A549 (cell line): ENCODE data around the gene ZFYVE28. TPM values are rescaled to one million over a fixed set of nuclear protein-coding genes. Genes with fewer than 3 reads are reported as not detected.

Experiments used
- ATAC-seq, 2 experiments: fragments of 200-7000 bp in 1 of 2; fragments of >200 bp in 1 of 2; cut with Nextera tagmentation in 1 of 2; cut with Tn5 transposase in 1 of 2; 3 replicates each; pipeline versions ENCODE4 v1.8.0 to v1.9.1; 2018 to 2020; ENCODE audit warnings: mild to moderate bottlenecking in 1 of 2, moderate library complexity in 1 of 2
- CTCF ChIA-PET: fragments of 300-600 bp; sonication (Branson Sonifier 250); formaldehyde crosslinking; extraction: SDS; loops from one replicate; lab custom pipeline; 2021; ENCODE audit warnings: antibody characterized with exemption, inconsistent platforms; lab: Yijun Ruan, JAX
- POLR2A ChIA-PET: fragments of 350-600 bp; formaldehyde crosslinking; extraction: SDS; loops from one replicate; lab custom pipeline; 2021; ENCODE audit warnings: antibody characterized with exemption, inconsistent platforms; lab: Yijun Ruan, JAX
- DNase-seq, 2 experiments: peaks; one replicate each; pipeline versions ENCODE4 v3.0.0 to v3.0.0-alpha.2; 2011 to 2016; ENCODE audit warnings: low read depth in 1 of 2, low spot score in 1 of 2
- FAIRE-seq: peaks from 2 replicates; lab custom pipeline; 2011; peaks lifted over from hg19 to GRCh38; lab: Jason Lieb, UNC
- H3K27ac ChIP-seq, 2 experiments: fragments of >200 bp; sonication (Bioruptor Twin); formaldehyde crosslinking; 3 replicates each; pipeline ENCODE4 v1.5.1; 2016 to 2017
- H3K4me1 ChIP-seq: fragments of >200 bp; sonication (Bioruptor Twin); formaldehyde crosslinking; 3 replicates; pipeline ENCODE4 v1.6.1; 2016
- H3K4me2 ChIP-seq: fragments of >200 bp; sonication (Bioruptor Twin); formaldehyde crosslinking; 3 replicates; pipeline ENCODE4 v1.6.1; 2016
- H3K4me3 ChIP-seq: fragments of >200 bp; sonication (Bioruptor Twin); formaldehyde crosslinking; 3 replicates; pipeline ENCODE4 v1.5.1; 2016
- H3K9me3 ChIP-seq: fragments of >200 bp; sonication (Bioruptor Twin); formaldehyde crosslinking; 3 replicates; pipeline ENCODE4 v1.6.1; 2016
- CEBPB ChIP-seq, 2 experiments: fragments of >200 bp in 1 of 2; sonication (Bioruptor Twin) in 1 of 2; formaldehyde crosslinking in 1 of 2; IDR thresholded peaks; 2 replicates each; pipeline ENCODE4 v1.6.1; 2012 to 2016
- EHF ChIP-seq: fragments of 250-450 bp; sonication (Bioruptor Pico); IDR thresholded peaks from 2 replicates; pipeline ENCODE4 v1.5.0; 2020; ENCODE audit warnings: mild to moderate bottlenecking
- GATA3 ChIP-seq: IDR thresholded peaks from 2 replicates; pipeline ENCODE4 v1.6.1; 2012; ENCODE audit warnings: borderline replicate concordance
- HDAC2 ChIP-seq: fragments of 200-600 bp; sonication (generic); IDR thresholded peaks from 2 replicates; pipeline ENCODE4 v1.6.1; 2016
- KDM1A ChIP-seq: fragments of 200-600 bp; sonication (generic); IDR thresholded peaks from 2 replicates; pipeline ENCODE4 v1.6.1; 2016; ENCODE audit warnings: low read depth, mild to moderate bottlenecking
- KDM5A ChIP-seq: fragments of 200-600 bp; sonication (generic); IDR thresholded peaks from 2 replicates; pipeline ENCODE4 v1.6.1; 2016; ENCODE audit warnings: antibody characterized with exemption, mild to moderate bottlenecking
- MAFK ChIP-seq: fragments of 450-650 bp; IDR thresholded peaks from 2 replicates; pipeline ENCODE4 v1.6.1; 2014; ENCODE audit not compliant: partially characterized antibody
- MAZ ChIP-seq: fragments of 150-350 bp; IDR thresholded peaks from 2 replicates; pipeline ENCODE4 v1.6.1; 2014; ENCODE audit warnings: antibody characterized with exemption, low read depth, low read length, borderline replicate concordance
- NFE2L2 ChIP-seq: fragments of 150-350 bp; conservative IDR thresholded peaks from 2 replicates; pipeline ENCODE4 v1.6.1; 2014; ENCODE audit warnings: low read length
- NR3C1 ChIP-seq: fragments of >200 bp; sonication (Bioruptor Twin); formaldehyde crosslinking; IDR thresholded peaks from 3 replicates; pipeline ENCODE4 v1.6.1; 2017
- PHF8 ChIP-seq: fragments of 200-600 bp; sonication (generic); IDR thresholded peaks from 2 replicates; pipeline ENCODE4 v1.6.1; 2016; ENCODE audit warnings: low read depth, mild to moderate bottlenecking, antibody characterized with exemption, moderate library complexity, borderline replicate concordance
- POLR2AphosphoS2 ChIP-seq: conservative IDR thresholded peaks from 2 replicates; pipeline ENCODE4 v1.6.1; 2012; ENCODE audit warnings: low read length, improper control_type of control experiment, inconsistent platforms
- RARB ChIP-seq: fragments of 250-450 bp; sonication (Bioruptor Pico); IDR thresholded peaks from 2 replicates; pipeline ENCODE4 v1.8.0; 2021; ENCODE audit warnings: mild to moderate bottlenecking, moderate library complexity
- REST ChIP-seq: fragments of 200-600 bp; sonication (generic); IDR thresholded peaks from 2 replicates; pipeline ENCODE4 v1.6.1; 2016; ENCODE audit warnings: antibody characterized with exemption, mild to moderate bottlenecking, moderate library complexity
- RNF2 ChIP-seq: fragments of 200-600 bp; sonication (generic); IDR thresholded peaks from 2 replicates; pipeline ENCODE4 v1.6.1; 2016; ENCODE audit warnings: low read depth, mild to moderate bottlenecking, antibody characterized with exemption, moderate library complexity, borderline replicate concordance
- SMC3 ChIP-seq: fragments of >200 bp; sonication (Bioruptor Twin); formaldehyde crosslinking; IDR thresholded peaks from 3 replicates; pipeline ENCODE4 v1.6.1; 2018; ENCODE audit warnings: inconsistent platforms
- TP53 ChIP-seq: fragments of 250-450 bp; sonication (Bioruptor Pico); IDR thresholded peaks from 2 replicates; pipeline ENCODE4 v1.5.0; 2021; ENCODE audit warnings: mild to moderate bottlenecking, moderate library complexity
- ZC3H11A ChIP-seq: fragments of 450-650 bp; IDR thresholded peaks from 2 replicates; pipeline ENCODE4 v1.6.1; 2014; ENCODE audit warnings: antibody characterized with exemption, mild to moderate bottlenecking
- ZFP36 ChIP-seq: fragments of 450-650 bp; IDR thresholded peaks from 2 replicates; pipeline ENCODE4 v1.6.1; 2014; ENCODE audit warnings: borderline replicate concordance; ENCODE audit not compliant: partially characterized antibody
- ZNF302 ChIP-seq: fragments of 250-450 bp; sonication (Bioruptor Pico); IDR thresholded peaks from 2 replicates; pipeline ENCODE4 v1.9.0; 2021; ENCODE audit warnings: inconsistent platforms, mild to moderate bottlenecking, moderate library complexity
- WGBS: methylation state at CpG from one replicate; pipeline ENCODE4 v1.1.6; 2017; ENCODE audit errors: missing lambda C conversion rate; 5-methylcytosine and 5-hydroxymethylcytosine counted together
- polyA plus RNA-seq, 4 experiments: library from polyadenylated mRNA; depleted of rRNA in 3 of 4; stranded (reverse); fragments of >200 nt; fragmentation: RNase III in 1 of 4; extraction: RNeasy Plus Mini Kit Qiagen cat#74134 plus additional on column Dnase treatment in 1 of 4; gene quantifications; 2 replicates in 3 of 4; 3 replicates in 1 of 4; pipeline ENCODE4 v1.2.3, GENCODE V29; 2011 to 2017
- TF ChIP-seq, protein P1 (sequence below): fragments of >200 bp; sonication (Bioruptor Twin); formaldehyde crosslinking; IDR thresholded peaks from 3 replicates; pipeline ENCODE4 v1.5.1; 2016

ZFYVE28 gene
- polyA plus RNA-seq, 2 of the 4 experiments (the other 2 are of a cell fraction): 2.1 to 2.3 TPM

GRCh38 chr4:2387829-2388228 is 30.6 kb downstream of the ZFYVE28 start:
- Histone ChIP-seq H3K4me3 (no peak overlapping the region), H3K4me2 (no peak overlapping the region), H3K27ac (no peak overlapping the region), H3K4me1 (no peaks in the 10 kb centered on the region), H3K9me3 (no peaks in the 10 kb centered on the region)
- FAIRE-seq: no peak
- no peak for ATAC-seq
- 89% methylated on average over 7 of the region's 12 CpGs for WGBS
- TF ChIP-seq EHF (CRISPR knock-in tag): no peak
- no peak for TF ChIP-seq MAFK
- TF ChIP-seq RNF2: no peak
- no peak for TF ChIP-seq MAZ
- no peak for TF ChIP-seq HDAC2
- no peak for TF ChIP-seq PHF8
- no peak for DNase-seq
- ChIA-PET CTCF (interaction anchor here (1.2 kb wide), 2 partner anchors 75 to 131 kb away, joined by 3 read pairs; no protein-coding TSS in a partner anchor), POLR2A (no interaction called here)

DNA sequence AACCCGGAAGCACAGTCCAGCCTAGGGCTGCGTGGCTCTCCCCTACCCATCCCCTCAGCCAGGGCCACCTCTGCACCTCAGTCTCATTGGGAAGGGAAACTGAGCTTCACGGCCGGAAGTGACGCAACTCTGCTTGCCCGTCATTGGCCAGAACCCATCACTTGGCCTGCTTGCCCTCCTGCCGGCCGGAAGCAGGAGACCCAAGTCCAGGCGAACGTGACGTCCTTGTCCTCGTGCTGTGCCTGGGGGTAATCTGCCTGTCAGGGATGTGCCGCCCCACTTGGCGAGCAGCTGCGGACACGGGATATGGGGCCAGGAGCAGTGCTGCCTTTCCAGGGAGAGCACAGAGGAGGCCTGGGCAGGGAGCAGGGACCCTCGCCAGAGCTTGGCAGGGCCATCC is 31.2 kb downstream of the ZFYVE28 start:
- DNase-seq (no peak), FAIRE-seq (no peak), ATAC-seq (no peak)
- CTCF ChIA-PET: interaction anchor here (1.2 kb wide), 1 partner anchor 130 kb away, joined by 3 read pairs; no protein-coding TSS in a partner anchor
- POLR2A ChIA-PET: no interaction called here
- TF ChIP-seq ZC3H11A (no peak), POLR2AphosphoS2 (no peak), ZFP36 (no peak), GATA3 (no peak), EHF (CRISPR knock-in tag) (no peak), NR3C1 (no peak), RARB (CRISPR knock-in tag) (no peak), KDM5A (no peak), CEBPB (IDR thresholded peaks at IDR 0.05) (no peak), SMC3 (no peak), TP53 (CRISPR knock-in tag) (no peak), ZNF302 (CRISPR knock-in tag) (no peak), REST (no peak), KDM1A (no peak), NFE2L2 (no peak)
- TF ChIP-seq, protein P1, sequence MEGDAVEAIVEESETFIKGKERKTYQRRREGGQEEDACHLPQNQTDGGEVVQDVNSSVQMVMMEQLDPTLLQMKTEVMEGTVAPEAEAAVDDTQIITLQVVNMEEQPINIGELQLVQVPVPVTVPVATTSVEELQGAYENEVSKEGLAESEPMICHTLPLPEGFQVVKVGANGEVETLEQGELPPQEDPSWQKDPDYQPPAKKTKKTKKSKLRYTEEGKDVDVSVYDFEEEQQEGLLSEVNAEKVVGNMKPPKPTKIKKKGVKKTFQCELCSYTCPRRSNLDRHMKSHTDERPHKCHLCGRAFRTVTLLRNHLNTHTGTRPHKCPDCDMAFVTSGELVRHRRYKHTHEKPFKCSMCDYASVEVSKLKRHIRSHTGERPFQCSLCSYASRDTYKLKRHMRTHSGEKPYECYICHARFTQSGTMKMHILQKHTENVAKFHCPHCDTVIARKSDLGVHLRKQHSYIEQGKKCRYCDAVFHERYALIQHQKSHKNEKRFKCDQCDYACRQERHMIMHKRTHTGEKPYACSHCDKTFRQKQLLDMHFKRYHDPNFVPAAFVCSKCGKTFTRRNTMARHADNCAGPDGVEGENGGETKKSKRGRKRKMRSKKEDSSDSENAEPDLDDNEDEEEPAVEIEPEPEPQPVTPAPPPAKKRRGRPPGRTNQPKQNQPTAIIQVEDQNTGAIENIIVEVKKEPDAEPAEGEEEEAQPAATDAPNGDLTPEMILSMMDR: no peak
- no peaks in the 10 kb centered on the region for H3K9me3 ChIP-seq
- H3K4me2 ChIP-seq: no peak overlapping the region
- WGBS: 80% methylated on average over 2 of the region's 17 CpGs
- no peak overlapping the region for H3K27ac ChIP-seq
- no peaks in the 10 kb centered on the region for H3K4me1 ChIP-seq
- H3K4me3 ChIP-seq: no peak overlapping the region
